T-helper 2 cell treated with Interferon-gamma antibody and Interleukin-4, amounts not matched to agents 100 ng/mL and 5 ng/mL, for 36 hours (primary cell): ENCODE data around the gene PCDH1. TPM values are rescaled to one million over a fixed set of nuclear protein-coding genes. Genes with fewer than 3 reads are reported as not detected.

Source experiments
- intact Hi-C: fragments of 100-400 bp; cut with micrococcal nuclease; formaldehyde crosslinking; loops from one replicate; pipeline ENCODE4 v1.15.1; 2023
- total RNA-seq: library from RNA; stranded (reverse); gene quantifications from 2 replicates; pipeline ENCODE4 v1.2.3, GENCODE V29; 2022

Gene PCDH1
- total RNA-seq, 1 donor from 2014 or later = not detected

GRCh38 chr5:141856037-141856790 is 22.0 kb downstream of the PCDH1 start:
- intact Hi-C loops = no loop called here

- intact Hi-C loops = no loop called here
Observed at GRCh38 chr5:141855265-141856036, 22.8 kb downstream of the PCDH1 start.

- intact Hi-C loops = no loop called here
Observed at GRCh38 chr5:141853895-141854626, 24.1 kb downstream of the PCDH1 start.

GRCh38 chr5:141852448-141852847 is 25.8 kb downstream of the PCDH1 start:
- intact Hi-C loops = no loop called here

GRCh38 chr5:141851195-141851874 is 26.9 kb downstream of the PCDH1 start:
- intact Hi-C loops = no loop called here

- intact Hi-C loops = no loop called here
Observed at GRCh38 chr5:141850786-141851185, 27.4 kb downstream of the PCDH1 start.

- intact Hi-C loops = no loop called here
Observed at GRCh38 chr5:141850244-141850768, 27.9 kb downstream of the PCDH1 start.

GRCh38 chr5:141849415-141850243 is 28.6 kb downstream of the PCDH1 start:
- intact Hi-C loops = loop anchor here (1.0 to 2.0 kb wide), 3 partner anchors 30 to 260 kb away; no protein-coding TSS in a partner anchor

GRCh38 chr5:141848744-141849414 is 29.3 kb downstream of the PCDH1 start:
- intact Hi-C loops = loop anchor here (1.0 to 2.0 kb wide), 3 partner anchors 30 to 260 kb away; no protein-coding TSS in a partner anchor

- intact Hi-C loops = no loop called here
Observed at GRCh38 chr5:141846031-141846430, 32.2 kb downstream of the PCDH1 start.

- intact Hi-C loops = no loop called here
Observed at GRCh38 chr5:141845371-141845851, 32.8 kb downstream of the PCDH1 start.

GRCh38 chr5:141844414-141845097 is 33.7 kb downstream of the PCDH1 start:
- intact Hi-C loops = no loop called here

- intact Hi-C loops = no loop called here
Observed at GRCh38 chr5:141843156-141843927, 34.9 kb downstream of the PCDH1 start.

GRCh38 chr5:141841378-141842180 is 36.6 kb downstream of the PCDH1 start:
- intact Hi-C loops = no loop called here

GRCh38 chr5:141840826-141841360 is 37.3 kb downstream of the PCDH1 start:
- intact Hi-C loops = no loop called here

- intact Hi-C loops = no loop called here
Observed at GRCh38 chr5:141840280-141840812, 37.9 kb downstream of the PCDH1 start.
